Esophagus squamous epithelium (tissue), 5 donors: Measurements from ENCODE around the gene ULK2. TPM values are rescaled to one million over a fixed set of nuclear protein-coding genes. Genes with fewer than 3 reads are reported as not detected.
"Not testable (repeated sequence)": the region's sequence is repeated elsewhere in the genome, so short reads cannot be mapped to it uniquely, and the experiment has no call there.

ENCODE experiments used
- DNase-seq: peaks from one replicate; lab custom pipeline; 2025; lab: John Stamatoyannopoulos, UW
- H3K27ac ChIP-seq, 4 donors: fragments of 200-600 bp; sonication (generic); one replicate each; pipeline ENCODE4 v1.5.1; 2016 to 2019; ENCODE audit warnings: mild to moderate bottlenecking in 1 of 4
- H3K27me3 ChIP-seq, 4 donors: fragments of 200-600 bp; sonication (generic); 1 replicate in 3 of 4; 2 replicates in 1 of 4; pipeline versions ENCODE4 v1.5.1 to v1.6.0; 2017 to 2021; ENCODE audit warnings: antibody characterized with exemption in 1 of 4
- H3K36me3 ChIP-seq, 3 donors: fragments of 200-600 bp; sonication (generic); one replicate each; pipeline ENCODE4 v1.5.1; 2016 to 2019
- H3K4me1 ChIP-seq, 3 donors: fragments of 200-600 bp; sonication (generic); one replicate each; pipeline ENCODE4 v1.5.1; 2017 to 2019
- H3K4me3 ChIP-seq, 4 donors: fragments of 200-600 bp; sonication (generic); 1 replicate in 3 of 4; 2 replicates in 1 of 4; pipeline ENCODE4 v1.5.1; 2016 to 2019; ENCODE audit warnings: mild to moderate bottlenecking in 2 of 4, moderate library complexity in 1 of 4
- H3K9me3 ChIP-seq, 3 donors: fragments of 200-600 bp; sonication (generic); one replicate each; pipeline ENCODE4 v1.5.1; 2016 to 2019
- POLR2A ChIP-seq, 4 donors: fragments of 450-650 bp; IDR thresholded peaks; one replicate each; pipeline ENCODE4 v1.6.1; 2017; ENCODE audit warnings: antibody characterized with exemption in 4 of 4, mild to moderate bottlenecking in 4 of 4, moderate library complexity in 3 of 4
- WGBS, 2 donors: methylation state at CpG; one replicate each; pipeline ENCODE4 v1.1.5; 2018; 5-methylcytosine and 5-hydroxymethylcytosine counted together
- intact Hi-C: fragments of 100-400 bp; cut with DNase I; formaldehyde crosslinking; loops from one replicate; pipeline ENCODE4 v1.15.0; 2022
- total RNA-seq, 4 donors: library from RNA; depleted of rRNA; stranded (reverse); fragments of >200 nt; gene quantifications; one replicate each; pipeline ENCODE4 v1.1.0, GENCODE V29; 2016
- TF ChIP-seq, protein P1 (sequence below), 6 experiments: fragments of 450-650 bp in 4 of 6; fragments of 200-600 bp in 2 of 6; sonication (generic) in 2 of 6; IDR thresholded peaks; one replicate each; pipeline ENCODE4 v1.5.1; 2016 to 2019; ENCODE audit warnings: antibody characterized with exemption in 6 of 6, mild to moderate bottlenecking in 4 of 6, moderate library complexity in 4 of 6
- donor health status: DM: yes; HTN: yes; CAD: no.

The ULK2 gene
- total RNA-seq, 4 donors from 2014 or later, result 6.0 to 17.4 (median 8.2) TPM

DNA sequence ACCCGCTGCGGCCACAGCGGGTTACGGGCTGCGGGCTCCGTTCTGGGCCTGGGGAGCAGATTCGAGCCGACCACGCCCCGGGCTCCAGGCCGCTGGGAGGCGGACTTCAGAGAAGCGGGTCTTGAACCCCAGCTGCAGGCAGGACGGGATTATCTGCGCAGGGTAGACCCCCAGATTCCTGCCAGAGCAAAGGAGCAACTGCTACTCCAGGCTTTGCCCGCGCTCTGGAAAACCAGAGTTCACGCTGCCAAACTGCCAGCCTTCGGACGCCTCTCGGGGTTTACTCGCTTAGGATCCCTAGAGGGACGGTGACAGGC, 301 bp upstream of the ULK2 start:
- intact Hi-C loops, result no loop called here
- 53% methylated on average over 10 of the region's 23 CpGs; no CpG with 5 or more reads in 1 of the 2 donors for WGBS, 2 donors
- no peaks in the 10 kb centered on the region for H3K27me3 ChIP-seq
- TF ChIP-seq, protein P1, sequence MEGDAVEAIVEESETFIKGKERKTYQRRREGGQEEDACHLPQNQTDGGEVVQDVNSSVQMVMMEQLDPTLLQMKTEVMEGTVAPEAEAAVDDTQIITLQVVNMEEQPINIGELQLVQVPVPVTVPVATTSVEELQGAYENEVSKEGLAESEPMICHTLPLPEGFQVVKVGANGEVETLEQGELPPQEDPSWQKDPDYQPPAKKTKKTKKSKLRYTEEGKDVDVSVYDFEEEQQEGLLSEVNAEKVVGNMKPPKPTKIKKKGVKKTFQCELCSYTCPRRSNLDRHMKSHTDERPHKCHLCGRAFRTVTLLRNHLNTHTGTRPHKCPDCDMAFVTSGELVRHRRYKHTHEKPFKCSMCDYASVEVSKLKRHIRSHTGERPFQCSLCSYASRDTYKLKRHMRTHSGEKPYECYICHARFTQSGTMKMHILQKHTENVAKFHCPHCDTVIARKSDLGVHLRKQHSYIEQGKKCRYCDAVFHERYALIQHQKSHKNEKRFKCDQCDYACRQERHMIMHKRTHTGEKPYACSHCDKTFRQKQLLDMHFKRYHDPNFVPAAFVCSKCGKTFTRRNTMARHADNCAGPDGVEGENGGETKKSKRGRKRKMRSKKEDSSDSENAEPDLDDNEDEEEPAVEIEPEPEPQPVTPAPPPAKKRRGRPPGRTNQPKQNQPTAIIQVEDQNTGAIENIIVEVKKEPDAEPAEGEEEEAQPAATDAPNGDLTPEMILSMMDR (IDR thresholded peaks at IDR 0.05), result no peak
- TF ChIP-seq POLR2A (IDR thresholded peaks at IDR 0.05), result no peak
- no peaks in the 10 kb centered on the region for H3K9me3 ChIP-seq
- peak overlapping the region; percentile 75 to 91 (median 84) for H3K27ac ChIP-seq
- H3K4me1 ChIP-seq, result peaks cover 0 to 26% (median 14%) of the 10 kb centered on the region in 3 donors
- peaks cover 0 to 10% (median 0%) of the 10 kb centered on the region in 3 donors for H3K36me3 ChIP-seq
- no peak for DNase-seq
- peak overlapping the region; percentile 56 to 94 (median 79) for H3K4me3 ChIP-seq

DNA sequence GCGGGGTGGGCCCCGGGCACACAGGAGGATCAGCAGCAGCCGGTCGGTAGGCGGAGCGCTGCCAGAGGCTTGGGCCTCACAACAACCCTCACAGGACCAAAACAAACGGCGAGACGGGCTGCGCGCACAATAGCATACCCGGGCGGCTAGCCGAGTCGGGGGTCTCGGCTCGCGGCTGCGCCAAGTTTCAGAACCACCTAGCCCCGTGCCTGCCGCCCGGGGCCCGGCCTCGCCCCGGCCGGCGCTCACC, 732 bp downstream of the ULK2 start:
- H3K27me3 ChIP-seq, result no peaks in the 10 kb centered on the region
- H3K4me3 ChIP-seq, result peak overlapping the region; percentile 56 to 94 (median 79)
- peak overlapping the region; percentile 75 to 91 (median 84) for H3K27ac ChIP-seq
- TF ChIP-seq, protein P1 (IDR thresholded peaks at IDR 0.05), result peak in 3 of 6 experiments; percentile 12 to 28 (median 22)
- no peak for TF ChIP-seq POLR2A (IDR thresholded peaks at IDR 0.05)
- no peaks in the 10 kb centered on the region for H3K9me3 ChIP-seq
- H3K36me3 ChIP-seq, result peaks cover 0 to 20% (median 0%) of the 10 kb centered on the region in 3 donors
- H3K4me1 ChIP-seq, result peaks cover 0 to 26% (median 14%) of the 10 kb centered on the region in 3 donors
- DNase-seq, result no peak
- intact Hi-C loops, result no loop called here
- no CpG with 5 or more reads among the region's 27 CpGs for WGBS, 2 donors

DNA sequence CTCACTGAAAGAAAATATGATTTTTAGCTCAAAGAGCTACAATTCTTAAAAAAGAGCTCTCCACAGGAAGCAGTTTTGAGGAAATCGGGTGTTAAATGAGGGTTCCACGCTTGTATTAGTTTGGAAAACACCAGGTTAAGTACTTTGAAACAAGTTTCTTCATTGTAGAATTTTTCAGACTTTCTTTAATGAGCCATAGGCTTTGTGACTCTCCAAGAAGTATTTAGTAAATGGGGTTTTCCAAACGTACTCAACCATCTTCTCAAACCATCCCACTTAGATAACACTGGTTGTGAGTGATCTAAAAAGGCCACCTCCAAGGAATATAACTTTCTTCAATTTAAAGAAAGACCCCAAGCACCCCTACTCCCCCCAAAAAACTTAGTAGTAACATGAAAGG, 2.7 kb downstream of the ULK2 start:
- no peak for DNase-seq
- Histone ChIP-seq H3K4me1 (peaks cover 0 to 26% (median 14%) of the 10 kb centered on the region in 3 donors), H3K9me3 (no peaks in the 10 kb centered on the region), H3K27me3 (no peaks in the 10 kb centered on the region), H3K4me3 (no peak overlapping the region), H3K27ac (no peak overlapping the region), H3K36me3 (peaks cover 0 to 35% (median 5%) of the 10 kb centered on the region in 3 donors)
- 76 to 93% methylated on average over 3 of the region's 3 CpGs for WGBS, 2 donors
- intact Hi-C loops, result no loop called here
- no peak for TF ChIP-seq POLR2A (IDR thresholded peaks at IDR 0.05)
- TF ChIP-seq, protein P1 (IDR thresholded peaks at IDR 0.05), result no peak

DNA sequence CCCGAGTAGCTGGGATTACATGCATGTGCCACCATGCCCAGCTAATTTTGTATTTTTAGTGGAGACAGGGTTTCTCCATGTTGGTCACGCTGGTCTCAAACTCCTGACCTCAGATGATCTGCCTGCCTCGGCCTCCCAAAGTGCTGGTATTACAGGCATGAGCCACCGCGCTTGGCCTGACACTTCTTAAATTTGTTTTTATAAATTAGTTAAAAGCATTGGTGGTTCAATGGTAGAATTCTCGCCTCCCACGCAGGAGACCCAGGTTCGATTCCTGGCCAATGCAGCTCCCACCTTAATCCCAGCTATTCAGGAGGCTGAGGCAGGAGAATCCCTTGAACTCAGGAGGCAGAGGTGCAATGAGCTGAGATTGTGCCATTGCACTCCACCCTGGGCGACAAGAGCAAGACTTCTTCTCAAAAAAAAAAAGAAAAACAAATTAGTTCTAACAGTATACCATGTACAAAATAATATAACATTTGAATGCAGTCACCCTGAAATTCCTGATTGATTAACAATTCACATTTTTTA, 7.0 kb downstream of the ULK2 start:
- H3K4me1 ChIP-seq, intact Hi-C loops, H3K27ac ChIP-seq, H3K9me3 ChIP-seq, H3K27me3 ChIP-seq, H3K4me3 ChIP-seq, DNase-seq: not testable (repeated sequence)
- WGBS, 2 donors, result 96% methylated on average over 9 of the region's 9 CpGs
- peaks cover 0 to 66% (median 5%) of the 10 kb centered on the region in 3 donors for H3K36me3 ChIP-seq

DNA sequence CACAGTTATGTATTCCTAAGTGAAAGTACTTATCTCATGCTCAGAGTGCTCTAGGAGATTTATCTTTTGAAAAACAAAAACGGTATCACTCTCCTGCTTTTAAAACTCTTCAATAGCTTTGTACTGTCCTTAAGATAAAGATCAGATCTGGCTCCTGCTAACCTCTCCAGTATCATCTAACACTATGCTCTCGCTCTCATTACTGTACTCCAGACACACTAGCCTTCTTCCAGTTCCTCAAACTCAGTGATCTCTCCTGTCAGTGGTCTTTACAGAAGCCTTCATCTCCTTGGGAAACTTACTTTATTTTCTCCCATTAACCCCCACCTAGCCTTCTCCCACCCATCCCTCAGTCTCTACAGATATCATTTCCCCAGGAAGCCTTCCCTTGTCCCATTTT, 10.1 kb downstream of the ULK2 start:
- H3K27me3 ChIP-seq, result no peaks in the 10 kb centered on the region
- H3K4me3 ChIP-seq, result no peak overlapping the region
- WGBS, 2 donors, result 78 to 88% methylated on average over 2 of the region's 2 CpGs
- intact Hi-C loops, result no loop called here
- TF ChIP-seq POLR2A (IDR thresholded peaks at IDR 0.05), result no peak
- TF ChIP-seq, protein P1 (IDR thresholded peaks at IDR 0.05), result no peak
- H3K4me1 ChIP-seq, result no peaks in the 10 kb centered on the region
- H3K27ac ChIP-seq, result no peak overlapping the region
- no peak for DNase-seq
- H3K36me3 ChIP-seq, result peaks cover 0 to 59% (median 5%) of the 10 kb centered on the region in 3 donors
- no peaks in the 10 kb centered on the region for H3K9me3 ChIP-seq

DNA sequence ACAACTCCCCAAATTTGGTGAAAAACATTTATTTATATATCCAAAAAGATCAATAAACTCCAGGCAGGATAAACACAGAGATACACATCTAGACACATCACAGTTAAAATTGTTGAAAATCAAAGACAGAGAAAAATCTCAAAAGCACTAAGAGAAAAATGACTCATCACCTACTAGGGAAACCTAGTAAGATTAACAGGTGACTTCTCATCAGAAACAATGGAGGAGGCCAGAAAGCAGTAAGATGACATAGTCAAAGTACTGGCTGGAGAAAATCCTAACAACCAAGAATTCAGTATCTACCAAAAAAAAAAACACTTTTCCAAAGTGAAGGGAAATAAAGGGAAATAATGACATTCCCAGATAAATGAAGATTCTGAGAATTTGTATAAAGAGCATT, 33.8 kb downstream of the ULK2 start:
- no peaks in the 10 kb centered on the region for H3K4me1 ChIP-seq
- no peak for DNase-seq
- no peak overlapping the region for H3K4me3 ChIP-seq
- H3K27ac ChIP-seq, result no peak overlapping the region
- intact Hi-C loops, result no loop called here
- TF ChIP-seq, protein P1 (IDR thresholded peaks at IDR 0.05), result no peak
- TF ChIP-seq POLR2A (IDR thresholded peaks at IDR 0.05), result no peak
- no peaks in the 10 kb centered on the region for H3K27me3 ChIP-seq
- no peaks in the 10 kb centered on the region for H3K9me3 ChIP-seq
- peaks cover 0 to 80% (median 0%) of the 10 kb centered on the region in 3 donors for H3K36me3 ChIP-seq
